Measurements from ENCODE around the gene MYRIP.

DNA sequence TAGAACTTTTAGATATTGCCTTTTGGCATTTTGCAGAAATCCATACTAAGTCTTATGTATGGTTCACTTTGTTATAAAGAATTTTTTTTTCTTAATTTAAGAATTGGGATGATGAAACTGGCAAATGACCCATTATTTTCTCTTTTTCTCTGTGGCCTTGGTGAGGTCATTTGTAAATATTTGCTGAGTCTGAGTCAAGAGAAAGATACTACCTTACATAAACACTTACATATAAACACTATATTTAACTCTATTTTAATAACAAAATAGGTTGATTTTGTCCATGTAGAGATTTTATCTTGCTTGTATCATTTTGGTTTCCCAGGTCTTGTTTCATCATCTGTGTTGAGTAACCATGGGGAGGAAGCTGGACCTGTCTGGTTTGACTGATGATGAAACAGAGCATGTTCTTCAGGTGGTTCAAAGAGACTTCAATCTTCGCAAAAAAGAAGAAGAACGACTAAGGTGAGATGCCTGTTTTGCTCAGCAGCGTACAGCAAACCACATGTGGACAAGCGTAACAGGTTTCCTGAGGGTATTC lies 91.1 kb downstream of the MYRIP start:
- no peak for TF ChIP-seq POLR2A (IDR thresholded peaks at IDR 0.05; ENCODE audit: low read depth, low read length)
- TF ChIP-seq POLR2AphosphoS5 (IDR thresholded peaks at IDR 0.05; ENCODE audit: low read depth, low read length), result no peak
- no peak for TF ChIP-seq TAF1 (IDR thresholded peaks at IDR 0.05; ENCODE audit: low read depth, low read length)
- no peak for TF ChIP-seq SPI1 (IDR thresholded peaks at IDR 0.05; ENCODE audit: low read depth, low read length)
- no peak for TF ChIP-seq PAX5 (IDR thresholded peaks at IDR 0.05; ENCODE audit: insufficient read depth, low read length, severe bottlenecking)
- no peak for TF ChIP-seq POU2F2 (IDR thresholded peaks at IDR 0.05; ENCODE audit: low read depth, low read length)

Measured in GM12891 (cell line).